T follicular helper cell (primary cell): ENCODE results near the gene SLCO4A1.
A peak's percentile ranks its signal among the peaks of the same experiment; 100 is the strongest.

Experiments used
- DNase-seq: peaks from one replicate; pipeline ENCODE4 v3.0.0-alpha.2; 2020; ENCODE audit warnings: low read depth

Gene SLCO4A1

DNA sequence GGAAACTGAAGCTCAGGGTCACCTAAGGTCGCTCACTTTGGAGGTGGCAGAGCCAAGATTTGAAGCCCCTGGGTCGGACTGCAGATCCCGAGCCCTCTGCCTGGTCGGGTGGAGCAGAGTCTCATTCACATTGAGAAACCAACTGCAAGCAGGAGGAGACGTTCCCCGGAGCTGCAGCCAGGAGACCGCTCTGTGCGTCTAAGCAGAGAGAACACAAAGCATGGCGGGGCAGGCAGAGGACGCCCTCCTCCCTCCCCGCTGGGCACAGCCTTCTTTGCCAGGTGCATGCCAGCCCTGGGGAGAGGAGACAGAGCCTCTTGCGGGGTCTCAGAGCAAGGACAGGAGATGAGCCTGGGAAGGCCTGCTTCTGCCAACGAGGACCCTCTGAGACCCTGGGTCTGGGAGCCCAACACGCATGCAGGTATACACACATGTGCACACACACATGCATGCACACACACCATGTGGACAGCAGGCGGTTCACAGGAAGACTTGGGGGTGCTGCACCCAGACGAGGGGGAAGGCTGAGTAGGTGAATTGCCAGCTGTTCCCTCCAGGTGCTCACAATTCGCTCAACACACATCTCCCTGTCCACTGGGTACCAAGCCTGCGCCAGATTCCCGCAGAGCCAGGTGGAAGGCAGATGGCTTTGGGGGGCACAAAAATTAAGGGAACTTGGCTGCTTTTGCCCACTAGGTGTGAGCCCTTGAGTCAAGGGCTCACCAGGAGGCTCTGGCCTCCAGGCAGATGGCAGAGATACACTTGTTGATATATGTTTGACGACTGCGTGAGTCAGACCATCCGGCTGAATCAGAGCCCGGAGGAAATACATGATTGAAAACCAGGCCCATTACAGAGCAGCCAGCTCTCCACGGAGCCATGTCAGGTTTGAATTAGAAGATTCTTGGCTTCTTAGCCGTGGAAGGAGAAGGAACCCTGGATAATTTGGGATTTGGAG lies 60.9 kb downstream of the SLCO4A1 start:
- DNase-seq = no peak

DNA sequence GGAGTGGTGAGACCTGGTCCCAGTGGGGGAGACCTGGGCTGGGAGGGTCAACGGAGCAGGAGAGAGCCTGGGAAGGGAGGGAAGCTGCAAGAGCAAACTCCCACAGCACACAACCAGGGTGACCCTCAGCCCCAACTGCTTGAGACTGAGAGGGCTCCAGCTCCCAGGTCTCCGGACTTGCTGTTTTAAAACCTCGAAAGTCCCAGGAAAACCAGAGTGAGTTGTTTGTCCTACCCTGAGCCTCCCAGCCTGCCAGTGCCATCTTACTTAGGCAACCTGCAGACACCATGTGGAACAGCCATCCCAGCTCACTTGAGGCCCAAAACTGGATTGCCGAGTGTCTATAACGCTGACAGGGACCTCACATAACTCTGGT lies 61.5 kb downstream of the SLCO4A1 start:
- no peak for DNase-seq

DNA sequence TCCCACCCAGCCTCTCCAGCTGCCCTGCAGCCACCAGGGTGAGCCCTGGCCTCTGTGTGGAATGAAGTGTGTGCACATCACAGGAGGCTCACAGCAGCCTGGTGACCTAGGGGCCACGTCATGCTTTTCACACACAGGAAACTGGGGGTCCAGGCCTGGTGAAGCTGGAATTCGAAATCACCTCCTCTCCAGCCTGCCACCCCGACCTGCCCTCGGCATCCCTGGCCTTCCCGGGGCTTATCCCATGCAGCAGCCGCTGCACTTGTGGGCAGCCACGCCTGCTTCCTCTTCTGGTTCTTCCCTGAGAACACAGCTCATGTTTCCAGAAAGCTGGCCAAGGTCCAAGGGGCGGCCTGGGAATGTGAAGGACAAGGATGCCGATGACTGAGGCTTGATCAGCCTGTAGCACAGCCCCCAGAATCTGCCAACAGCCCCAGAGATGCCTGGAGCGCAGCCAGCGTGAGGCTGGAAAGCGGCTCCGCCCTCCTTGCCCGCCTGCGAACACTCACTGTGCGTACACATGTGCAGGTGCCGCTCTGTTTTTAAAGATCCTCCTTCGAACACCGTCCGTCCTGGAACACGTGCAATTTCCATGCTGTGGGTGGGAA lies 62.1 kb downstream of the SLCO4A1 start:
- DNase-seq = no peak

DNA sequence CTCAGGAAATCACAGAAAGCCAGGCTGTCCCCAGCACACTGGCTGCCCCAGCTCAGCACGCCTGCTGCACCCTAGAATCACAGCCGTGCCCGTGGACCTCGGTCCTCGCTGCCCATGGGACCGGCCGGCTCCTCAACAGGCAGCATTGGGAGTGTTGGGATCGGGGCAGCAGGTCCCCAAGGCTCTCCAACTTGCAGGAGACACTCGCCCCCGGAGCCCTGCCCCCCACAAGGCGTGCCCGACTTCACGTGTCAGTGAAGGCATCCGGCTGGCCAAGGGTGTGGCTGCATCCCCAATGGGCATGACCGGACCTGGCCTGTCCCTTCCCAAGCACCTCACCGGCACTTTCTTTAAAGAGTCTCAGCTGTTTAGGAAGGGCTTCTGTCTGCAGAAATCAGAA lies 63.3 kb downstream of the SLCO4A1 start:
- no peak for DNase-seq

DNA sequence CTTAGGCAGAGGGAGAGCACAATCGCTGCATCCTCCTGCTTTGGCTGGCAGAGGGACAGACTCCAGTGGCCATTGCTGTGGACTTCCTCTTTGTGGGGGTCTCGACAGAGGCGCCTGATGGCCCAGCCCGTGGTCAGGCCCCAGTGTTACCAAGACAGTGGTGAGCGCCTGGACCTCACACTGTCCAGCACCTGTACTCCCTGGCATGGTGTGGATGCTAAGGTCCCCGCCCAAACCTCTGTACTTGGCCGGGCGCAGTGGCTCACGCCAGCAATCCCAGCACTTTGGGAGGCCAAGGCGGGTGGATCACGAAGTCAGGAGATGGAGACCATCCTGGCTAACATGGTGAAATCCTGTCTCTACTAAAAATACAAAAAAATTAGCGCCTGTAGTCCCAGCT lies 64.0 kb downstream of the SLCO4A1 start:
- no peak for DNase-seq

DNA sequence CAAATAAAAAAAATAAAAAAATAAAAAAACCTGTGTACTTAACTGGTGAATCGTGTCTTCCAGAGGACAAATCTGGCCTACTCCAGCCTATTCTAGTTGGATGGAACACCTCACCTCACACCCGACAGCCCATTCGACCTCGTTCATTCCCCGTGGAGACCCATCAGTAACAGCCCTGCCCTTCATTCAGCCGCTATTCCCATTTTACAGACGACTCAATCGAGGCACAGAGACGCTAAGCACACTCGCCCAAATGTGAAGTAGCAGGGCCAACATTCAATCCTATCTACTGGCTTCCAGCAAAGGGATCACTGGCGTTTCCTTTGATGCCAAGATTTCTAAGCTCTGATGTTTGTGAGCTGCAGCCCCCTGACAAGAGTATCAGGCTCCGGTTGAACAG lies 64.6 kb downstream of the SLCO4A1 start:
- no peak for DNase-seq

DNA sequence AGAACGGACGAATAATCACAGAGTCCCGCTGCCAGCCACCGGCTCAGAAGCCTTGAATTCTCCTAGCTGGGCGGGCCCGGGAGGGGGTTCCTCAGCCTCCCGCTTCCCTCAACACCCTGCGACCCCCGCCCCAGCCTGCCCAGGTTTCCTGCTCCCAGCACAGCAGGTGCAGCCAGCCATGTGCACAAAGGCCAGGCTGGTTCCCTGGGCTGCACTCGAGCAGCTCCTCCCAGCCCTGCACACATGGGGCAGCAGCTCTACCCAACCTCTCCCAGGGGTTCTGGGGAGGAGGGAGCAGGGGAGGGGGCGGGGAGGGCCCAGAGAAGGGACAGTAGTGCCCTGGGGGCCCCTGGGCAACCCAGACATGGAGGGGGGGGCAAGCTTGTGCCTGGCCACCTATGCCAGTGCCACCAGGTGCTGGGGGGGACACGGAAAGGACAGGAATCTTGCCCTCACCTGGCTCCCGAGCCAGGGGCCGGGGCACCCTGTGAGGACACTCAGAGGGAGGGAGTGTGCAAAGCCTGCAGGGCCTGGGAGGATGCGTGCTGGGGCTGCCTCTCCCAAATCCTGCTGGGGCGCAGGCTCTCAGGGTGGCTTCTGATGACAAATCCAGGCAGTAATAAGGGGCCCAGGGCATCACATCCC lies 65.1 kb downstream of the SLCO4A1 start:
- DNase-seq = no peak

DNA sequence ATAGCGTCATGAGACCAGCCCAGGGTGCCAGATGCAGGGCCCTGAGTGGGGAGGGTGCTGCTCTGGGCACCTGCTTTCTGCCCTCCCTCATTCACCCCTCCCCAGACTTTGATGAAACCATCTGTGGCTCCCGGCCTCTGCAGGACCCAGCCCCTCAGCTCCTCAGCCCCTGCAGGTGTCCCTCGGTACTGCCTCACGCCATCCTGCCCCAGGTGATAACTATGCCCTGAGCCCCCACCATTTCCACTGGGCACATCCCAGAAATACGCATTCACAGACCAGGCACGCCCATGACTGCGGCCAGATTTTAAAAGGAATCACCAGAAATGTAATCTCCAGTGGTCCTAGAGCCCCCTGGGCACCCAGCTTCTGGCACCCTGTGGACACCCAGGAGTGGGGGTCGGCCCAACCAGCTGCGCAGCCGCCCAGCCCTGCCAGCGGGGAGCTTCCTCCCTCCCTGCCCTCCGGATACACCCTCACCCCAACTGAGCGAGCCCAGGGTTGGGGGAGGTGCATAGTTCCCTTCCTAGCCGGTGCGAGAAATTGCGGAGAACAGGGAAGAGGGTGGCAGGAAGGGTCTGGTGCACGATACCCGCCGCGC lies 65.7 kb downstream of the SLCO4A1 start:
- DNase-seq = no peak

DNA sequence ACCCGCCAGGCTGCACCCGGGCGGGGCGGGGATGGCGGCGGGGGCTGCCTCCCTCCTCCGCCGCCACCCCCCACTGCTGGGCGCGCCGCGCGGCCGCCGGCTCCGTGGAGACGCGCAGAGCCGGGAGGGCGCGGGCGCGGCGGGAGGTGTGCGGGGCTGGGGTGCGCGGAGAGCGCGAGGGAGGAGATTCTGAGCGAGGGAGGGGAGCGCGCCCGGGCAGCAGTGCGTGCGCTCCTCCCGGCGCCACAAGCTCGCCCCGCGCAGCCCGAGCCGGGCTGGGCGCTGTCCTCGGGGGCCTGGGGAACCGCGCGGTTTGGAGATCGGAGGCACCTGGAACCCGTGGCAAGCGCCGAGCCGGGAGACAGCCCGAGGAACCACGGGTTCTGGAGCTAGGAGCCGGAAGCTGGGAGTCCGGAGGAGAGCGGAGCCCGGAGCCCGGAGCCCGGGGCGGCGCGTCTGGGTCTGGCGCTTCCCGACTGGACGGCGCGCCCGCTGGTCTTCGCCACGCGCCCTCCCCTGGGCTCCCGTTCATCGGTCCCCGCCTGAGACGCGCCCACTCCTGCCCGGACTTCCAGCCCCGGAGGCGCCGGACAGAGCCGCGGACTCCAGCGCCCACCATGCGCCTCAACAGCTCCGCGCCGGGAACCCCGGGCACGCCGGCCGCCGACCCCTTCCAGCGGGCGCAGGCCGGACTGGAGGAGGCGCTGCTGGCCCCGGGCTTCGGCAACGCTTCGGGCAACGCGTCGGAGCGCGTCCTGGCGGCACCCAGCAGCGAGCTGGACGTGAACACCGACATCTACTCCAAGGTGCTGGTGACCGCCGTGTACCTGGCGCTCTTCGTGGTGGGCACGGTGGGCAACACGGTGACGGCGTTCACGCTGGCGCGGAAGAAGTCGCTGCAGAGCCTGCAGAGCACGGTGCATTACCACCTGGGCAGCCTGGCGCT lies 66.6 kb downstream of the SLCO4A1 start, which contains the start of gene NTSR1:
Gene NTSR1 (plus strand): TSS at position 246 of the 946 bp plus-strand sequence. CDS start 372 bp downstream, at position 618.
- DNase-seq = no peak

DNA sequence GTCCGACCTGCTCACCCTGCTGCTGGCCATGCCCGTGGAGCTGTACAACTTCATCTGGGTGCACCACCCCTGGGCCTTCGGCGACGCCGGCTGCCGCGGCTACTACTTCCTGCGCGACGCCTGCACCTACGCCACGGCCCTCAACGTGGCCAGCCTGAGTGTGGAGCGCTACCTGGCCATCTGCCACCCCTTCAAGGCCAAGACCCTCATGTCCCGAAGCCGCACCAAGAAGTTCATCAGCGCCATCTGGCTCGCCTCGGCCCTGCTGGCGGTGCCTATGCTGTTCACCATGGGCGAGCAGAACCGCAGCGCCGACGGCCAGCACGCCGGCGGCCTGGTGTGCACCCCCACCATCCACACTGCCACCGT lies 67.2 kb downstream of the SLCO4A1 start:
- no peak for DNase-seq

DNA sequence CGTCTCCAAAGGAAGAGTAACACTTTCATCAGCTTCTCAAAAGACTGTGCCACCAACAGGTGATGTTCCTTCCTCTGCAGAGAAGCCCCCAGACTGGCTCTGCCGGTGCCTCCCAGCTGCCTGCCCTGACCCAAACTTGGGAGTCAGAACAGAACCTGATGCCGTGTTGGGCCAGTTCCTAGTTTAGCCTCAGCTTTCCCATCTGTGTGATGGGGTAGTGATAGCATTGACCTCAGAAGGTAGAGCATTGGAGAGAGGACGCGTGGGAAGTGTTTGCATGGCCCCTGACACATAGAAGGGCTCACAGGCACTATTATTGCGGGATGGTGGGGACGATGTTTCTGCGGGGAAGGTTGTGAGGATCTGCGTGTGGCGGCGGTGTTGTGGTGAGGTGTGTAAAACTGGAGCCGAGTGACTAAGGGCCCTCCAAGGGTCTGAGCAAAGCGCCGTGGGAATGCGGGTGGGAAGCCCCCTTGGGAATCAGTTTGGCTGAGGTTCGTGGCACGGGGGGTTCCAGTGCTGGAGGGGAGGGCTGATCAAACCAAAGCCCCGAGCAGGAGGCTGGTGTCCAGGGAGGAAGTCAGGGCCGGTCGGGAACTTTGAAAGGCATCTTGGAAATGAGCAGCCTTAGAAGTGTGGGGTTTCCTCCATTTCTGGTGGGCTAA lies 68.0 kb downstream of the SLCO4A1 start:
- DNase-seq = no peak

DNA sequence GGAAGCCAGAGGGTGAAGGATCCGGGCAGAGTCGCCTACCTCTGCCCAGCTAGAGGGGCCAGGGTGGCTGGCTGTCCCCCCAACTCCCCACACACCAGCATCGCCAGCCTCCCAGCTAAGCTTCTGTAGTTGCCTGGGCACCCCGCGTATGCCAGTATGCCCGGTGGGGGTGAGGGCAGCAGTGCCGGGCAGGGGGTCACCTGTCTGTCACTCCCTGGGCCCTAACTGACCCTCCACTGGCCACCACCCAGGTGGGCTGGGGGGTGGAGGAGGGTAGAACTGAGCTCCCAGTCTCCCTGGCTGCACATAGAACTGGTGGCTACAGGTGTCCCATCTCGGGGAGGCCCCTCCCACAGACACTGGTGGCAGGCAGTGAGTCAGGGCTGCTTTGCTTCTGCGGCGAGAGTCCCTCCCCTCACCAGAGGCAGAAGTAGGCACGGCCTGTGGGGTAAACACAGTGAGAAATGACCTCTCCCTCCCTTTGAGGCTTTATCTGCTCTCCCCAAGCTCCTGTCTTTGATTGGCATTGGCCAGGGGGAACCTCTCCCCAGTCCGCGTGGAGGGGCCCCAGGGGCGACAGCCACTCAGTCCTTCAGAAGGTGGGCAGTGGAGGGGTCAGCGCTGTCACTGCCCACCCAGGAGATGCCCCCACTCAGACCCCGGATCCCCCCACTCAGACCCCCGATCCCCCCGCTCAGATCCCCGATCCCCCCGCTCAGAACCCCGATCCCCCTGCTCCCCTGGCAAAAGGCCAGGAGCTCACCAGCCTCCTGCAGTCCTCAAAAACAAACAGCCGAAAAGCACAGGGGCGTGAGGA lies 68.8 kb downstream of the SLCO4A1 start:
- no peak for DNase-seq

DNA sequence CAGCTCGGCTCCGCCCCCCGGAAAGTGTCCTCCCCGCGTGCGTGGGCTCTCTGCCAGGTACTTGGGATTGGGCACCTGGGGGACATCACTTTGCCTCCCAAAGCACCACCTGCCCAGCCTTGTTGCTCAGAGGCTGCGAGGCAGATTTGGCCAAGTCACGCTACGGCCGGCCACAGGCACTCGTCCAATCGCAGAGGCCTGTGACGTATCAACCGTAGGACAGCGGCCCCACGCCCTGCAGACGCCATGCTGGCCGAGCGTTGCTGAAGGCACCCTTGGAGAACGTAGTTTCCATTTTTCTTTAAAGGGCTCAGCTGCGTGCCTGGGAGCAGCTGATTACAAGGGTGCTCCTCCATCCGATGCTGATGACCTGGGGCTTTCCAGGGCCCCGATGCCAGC lies 69.4 kb downstream of the SLCO4A1 start:
- no peak for DNase-seq

DNA sequence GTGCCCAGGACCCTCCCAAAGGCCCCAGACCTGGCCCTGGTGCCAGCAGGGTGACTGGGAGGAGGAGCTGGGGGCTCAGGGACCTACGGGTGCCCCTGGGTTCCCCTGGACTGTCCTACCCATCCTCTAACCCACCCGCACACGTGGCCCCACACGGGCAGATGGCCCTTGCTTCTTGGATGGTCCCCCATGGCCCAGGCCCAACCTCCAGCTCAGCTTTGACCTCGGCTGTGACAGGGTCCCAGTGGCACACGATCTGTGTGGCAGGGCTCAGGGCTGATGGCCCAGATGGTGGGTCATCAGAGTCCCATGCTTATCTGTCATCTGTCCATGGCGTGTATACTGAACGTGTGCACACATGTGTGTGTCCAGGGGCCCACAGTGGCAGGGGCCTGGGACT lies 70.3 kb downstream of the SLCO4A1 start:
- DNase-seq = no peak

DNA sequence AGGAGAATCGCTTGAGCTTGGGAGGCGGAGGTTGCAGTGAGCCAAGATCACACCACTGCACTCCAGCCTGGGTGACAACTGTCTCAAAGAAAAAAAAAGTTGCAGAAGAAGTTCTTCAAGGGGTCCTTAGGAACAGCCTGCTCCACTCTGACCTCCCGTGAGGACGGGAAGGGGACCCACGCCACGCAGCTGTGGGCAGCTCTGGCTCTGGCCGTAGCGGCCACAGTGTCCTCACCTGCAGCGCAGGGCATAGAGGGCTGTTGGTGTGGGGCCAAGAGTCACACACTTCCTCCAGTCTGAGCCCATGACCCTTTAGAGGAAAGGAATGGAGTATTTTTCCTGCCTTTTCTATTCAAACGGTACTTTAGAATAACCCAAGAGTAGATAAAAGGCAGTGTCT lies 71.7 kb downstream of the SLCO4A1 start:
- no peak for DNase-seq

DNA sequence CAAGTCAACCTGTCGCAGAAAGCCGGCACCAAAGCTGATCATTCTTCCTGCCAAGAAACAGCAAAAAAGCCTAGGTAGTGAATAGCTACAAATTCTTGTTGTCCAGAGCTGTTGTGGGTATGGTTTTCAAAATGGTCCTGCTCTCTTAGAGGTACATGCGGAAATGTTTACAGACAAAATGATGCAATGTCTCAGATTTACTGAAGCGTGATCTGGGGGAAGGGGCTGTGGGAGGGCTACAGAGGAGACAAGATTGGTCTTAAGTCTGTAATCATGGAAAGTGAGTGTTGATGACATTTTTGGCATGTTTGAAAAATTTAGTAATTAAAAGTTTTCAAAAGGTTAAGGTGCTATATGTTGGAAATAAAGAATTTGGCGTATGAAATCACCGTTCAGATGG lies 72.5 kb downstream of the SLCO4A1 start:
- no peak for DNase-seq

DNA sequence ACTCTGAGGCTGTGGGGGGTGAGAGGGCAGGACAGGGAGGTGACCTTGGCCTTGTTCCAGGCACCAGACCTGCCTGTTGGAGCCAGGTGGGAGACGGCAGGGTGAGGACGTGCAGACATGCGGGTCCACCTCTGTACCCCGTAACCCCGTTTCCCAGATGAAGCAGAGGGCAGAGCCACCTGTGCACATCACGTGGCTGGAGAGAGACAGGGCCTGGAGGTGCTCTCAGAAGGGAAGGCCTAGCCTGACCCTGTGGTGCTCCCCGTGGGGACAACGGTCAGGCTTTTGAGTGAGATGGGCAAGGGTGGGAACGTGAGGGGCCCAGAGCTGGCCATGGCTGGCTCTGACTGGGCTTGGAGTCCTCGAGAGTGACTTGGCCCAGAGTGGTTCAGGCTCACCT lies 72.9 kb downstream of the SLCO4A1 start:
- DNase-seq = no peak

DNA sequence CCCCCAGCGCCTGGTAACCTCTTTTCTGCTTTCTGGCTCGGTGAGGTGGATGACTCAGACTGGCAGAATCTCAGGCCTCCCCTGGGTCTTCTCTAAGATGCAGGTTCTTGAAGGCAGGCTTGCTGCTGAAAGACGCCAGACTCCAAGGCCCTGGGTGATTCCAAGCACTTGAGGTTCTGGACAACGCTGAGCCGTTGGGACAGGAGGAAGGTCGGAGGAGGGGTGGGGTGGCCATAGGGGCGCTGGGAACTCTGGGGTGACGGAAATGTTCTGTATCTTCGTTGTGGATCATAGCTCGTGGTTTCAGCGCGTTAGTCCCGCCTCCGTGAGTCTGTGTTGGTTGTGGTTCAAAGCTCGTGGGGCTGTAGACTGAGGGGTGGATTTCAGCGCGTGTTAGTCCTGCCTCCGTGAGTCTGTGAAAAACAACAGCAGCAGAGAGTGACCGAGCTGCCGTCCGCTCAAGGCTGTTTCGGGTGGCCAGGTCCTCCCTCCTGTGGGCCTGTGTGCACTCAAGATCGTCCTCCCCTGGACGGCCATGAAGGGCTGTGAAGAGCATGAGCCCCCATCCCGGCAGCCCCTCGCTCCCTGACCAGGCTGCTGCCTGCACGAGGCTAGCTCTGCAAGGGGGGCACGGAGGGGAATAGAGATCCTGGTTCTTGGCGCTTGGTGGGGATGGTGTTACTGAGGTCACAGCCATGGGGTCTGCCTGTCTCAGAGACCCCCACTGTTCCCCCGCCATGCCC lies 74.1 kb downstream of the SLCO4A1 start:
- peak; percentile 15 for DNase-seq

DNA sequence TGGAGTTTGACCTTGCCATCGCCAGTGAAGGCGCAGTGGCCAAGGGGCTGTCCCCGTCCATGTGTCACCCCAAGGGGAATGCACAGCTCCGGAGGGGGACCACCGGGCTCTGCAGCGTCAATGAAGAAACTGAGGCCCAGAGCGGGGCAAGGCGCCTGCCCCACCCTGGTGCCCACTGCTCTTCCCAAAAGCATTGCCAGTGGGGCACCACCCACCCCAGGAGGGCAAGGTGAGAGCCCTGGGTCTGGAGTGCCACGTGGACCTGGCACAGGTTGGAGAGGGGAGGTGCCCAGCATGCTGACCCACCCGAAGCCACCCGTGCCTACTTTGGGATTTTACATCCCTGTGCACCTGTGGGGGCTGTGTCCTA lies 74.6 kb downstream of the SLCO4A1 start:
- DNase-seq = no peak
